22Rv1 (cell line): ENCODE results near the gene ZNF608.

Experiments used
- H3K27ac ChIP-seq: fragments of 450-650 bp; 2 replicates; pipeline ENCODE4 v1.5.1; 2017
- ZFX ChIP-seq: fragments of 450-650 bp; IDR thresholded peaks from 2 replicates; pipeline ENCODE4 v1.6.1; 2017; ENCODE audit warnings: antibody characterized with exemption, borderline replicate concordance
- TF ChIP-seq, protein P1 (sequence below): fragments of 450-650 bp; IDR thresholded peaks from 2 replicates; pipeline ENCODE4 v1.5.1; 2017; ENCODE audit warnings: mild to moderate bottlenecking

ZNF608 gene

DNA sequence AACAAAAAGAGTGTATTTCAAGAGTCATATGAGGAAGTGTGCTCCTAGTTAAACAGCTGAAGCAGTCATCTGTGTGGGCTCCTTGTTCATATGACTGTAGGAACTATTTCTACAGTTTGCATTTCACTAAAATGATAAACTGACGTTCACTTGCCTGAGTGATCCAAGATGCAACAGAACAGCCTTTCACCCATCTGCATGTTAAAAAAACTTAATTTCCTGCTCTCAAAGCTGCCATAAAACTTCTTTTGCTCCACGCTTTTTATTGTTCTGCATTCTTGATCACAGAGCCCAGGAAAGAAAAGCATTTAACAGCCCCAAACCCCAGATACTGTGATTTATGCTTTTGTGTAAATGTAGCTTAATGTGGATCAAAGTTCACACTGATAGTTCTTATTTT lies 43.9 kb downstream of the ZNF608 start:
- TF ChIP-seq ZFX: no peak
- TF ChIP-seq, protein P1, sequence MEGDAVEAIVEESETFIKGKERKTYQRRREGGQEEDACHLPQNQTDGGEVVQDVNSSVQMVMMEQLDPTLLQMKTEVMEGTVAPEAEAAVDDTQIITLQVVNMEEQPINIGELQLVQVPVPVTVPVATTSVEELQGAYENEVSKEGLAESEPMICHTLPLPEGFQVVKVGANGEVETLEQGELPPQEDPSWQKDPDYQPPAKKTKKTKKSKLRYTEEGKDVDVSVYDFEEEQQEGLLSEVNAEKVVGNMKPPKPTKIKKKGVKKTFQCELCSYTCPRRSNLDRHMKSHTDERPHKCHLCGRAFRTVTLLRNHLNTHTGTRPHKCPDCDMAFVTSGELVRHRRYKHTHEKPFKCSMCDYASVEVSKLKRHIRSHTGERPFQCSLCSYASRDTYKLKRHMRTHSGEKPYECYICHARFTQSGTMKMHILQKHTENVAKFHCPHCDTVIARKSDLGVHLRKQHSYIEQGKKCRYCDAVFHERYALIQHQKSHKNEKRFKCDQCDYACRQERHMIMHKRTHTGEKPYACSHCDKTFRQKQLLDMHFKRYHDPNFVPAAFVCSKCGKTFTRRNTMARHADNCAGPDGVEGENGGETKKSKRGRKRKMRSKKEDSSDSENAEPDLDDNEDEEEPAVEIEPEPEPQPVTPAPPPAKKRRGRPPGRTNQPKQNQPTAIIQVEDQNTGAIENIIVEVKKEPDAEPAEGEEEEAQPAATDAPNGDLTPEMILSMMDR: no peak
- H3K27ac ChIP-seq: no peak overlapping the region

DNA sequence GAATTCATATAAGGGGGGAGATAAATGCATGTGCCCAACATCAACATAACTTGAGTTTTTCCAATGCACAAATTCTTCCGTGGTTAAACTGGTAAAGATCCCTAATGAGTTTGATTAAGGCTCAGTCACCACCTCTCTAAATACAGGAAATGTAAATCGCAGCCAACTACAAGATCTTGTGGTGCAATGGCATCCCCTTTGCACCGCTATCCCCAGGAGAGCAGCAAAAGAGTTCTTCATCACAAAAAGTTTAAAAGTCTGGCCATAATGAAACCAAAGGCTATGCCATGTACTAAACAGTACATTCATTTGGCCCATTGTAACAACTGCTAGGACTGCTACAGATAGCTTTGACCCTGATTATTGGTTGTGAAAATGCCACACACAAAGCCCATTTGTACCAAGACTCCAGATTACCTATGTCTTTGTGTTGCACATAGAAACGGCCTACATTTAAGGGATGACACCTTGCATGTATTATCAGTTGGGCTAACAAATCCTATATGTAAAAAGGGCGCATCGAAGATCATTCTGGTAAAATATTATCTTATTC lies 44.5 kb downstream of the ZNF608 start:
- TF ChIP-seq, protein P1: no peak
- TF ChIP-seq ZFX: no peak
- no peak overlapping the region for H3K27ac ChIP-seq

DNA sequence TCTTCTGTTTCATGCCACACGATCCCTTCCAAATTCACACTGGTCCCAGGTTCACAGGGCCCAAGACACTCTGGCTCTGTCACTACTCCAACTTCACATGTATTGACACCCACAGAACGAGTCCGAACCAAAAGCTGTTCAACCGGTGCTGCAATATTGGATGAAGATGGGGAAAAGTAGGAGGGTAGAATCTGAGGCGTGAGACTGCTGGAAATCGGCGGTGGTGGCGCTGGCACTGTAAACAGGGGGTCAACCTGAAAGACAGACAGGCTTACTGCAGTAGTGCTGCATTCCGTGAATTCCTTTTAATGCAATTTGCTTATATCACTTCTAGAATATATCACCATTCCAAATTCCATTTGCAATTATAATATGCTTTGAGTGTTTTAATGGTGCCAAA lies 45.4 kb downstream of the ZNF608 start:
- TF ChIP-seq, protein P1: no peak
- no peak for TF ChIP-seq ZFX
- no peak overlapping the region for H3K27ac ChIP-seq

DNA sequence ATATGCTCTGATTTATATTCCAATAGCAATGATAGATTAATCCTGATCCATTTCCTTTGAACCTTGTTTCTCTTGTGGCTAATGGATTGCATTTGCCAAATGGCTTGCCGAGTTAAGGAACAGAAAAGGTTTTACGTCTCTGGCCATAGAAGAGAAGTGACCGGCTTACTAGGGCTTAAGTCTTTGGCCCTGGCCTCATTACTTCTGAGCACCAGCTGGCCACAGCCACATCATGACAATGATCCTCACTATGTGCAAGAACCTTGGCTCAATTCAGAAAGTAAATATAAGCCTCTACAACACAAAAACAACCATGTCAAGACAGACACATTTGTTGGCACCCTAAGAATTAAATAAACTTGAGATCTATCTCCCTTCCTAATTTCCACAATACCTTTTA lies 46.1 kb downstream of the ZNF608 start:
- H3K27ac ChIP-seq: no peak overlapping the region
- TF ChIP-seq ZFX: no peak
- TF ChIP-seq, protein P1: no peak

DNA sequence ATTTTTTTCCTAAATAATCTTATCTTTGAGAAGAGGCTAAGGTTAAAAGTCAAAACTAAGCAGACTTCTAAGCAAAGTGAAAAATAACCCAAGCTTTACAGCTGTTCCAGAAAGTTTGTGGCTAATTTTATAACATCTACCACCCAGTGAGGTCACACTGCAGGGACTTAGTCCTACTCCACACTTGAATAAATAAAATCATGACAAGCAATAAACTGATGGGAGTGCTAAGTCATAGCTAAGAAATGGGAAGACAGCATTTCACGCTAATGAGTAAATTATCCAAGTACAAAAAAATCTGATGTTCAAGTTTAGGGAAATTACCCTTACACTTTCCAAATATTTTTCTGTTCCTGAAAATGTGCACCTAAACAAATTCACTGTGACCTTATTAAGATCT lies 47.7 kb downstream of the ZNF608 start:
- TF ChIP-seq, protein P1: no peak
- no peak for TF ChIP-seq ZFX
- no peak overlapping the region for H3K27ac ChIP-seq

DNA sequence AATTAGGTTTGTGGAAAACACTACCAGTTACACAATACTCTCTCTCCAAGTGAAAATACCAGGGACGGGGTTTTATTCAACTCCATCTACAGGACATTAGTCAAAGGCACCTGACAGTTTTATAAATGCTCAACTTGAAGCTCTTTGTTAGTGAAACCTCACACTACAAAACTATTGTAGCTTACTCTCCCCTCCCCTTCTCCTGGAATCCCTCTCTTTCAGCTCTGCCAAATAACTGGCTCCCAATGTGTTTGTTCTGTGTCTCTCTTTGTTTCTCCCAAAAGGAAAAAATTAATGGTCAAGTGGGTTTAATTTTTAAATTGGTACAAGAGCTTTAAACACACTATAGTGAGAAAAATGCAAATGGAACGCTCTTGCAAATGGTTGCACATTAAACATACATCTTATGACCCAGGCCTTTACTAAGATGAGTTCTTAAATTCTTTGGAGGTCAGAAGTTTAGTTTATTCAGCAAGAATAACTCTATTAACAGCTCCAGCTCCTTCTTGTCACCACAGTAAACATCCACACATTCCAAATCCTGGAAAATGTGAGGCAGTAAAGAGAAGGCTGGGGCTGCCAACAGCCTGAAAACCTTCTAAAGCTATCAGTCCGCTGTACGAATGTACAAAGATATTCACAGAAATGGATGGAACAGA lies 48.4 kb downstream of the ZNF608 start:
- no peak overlapping the region for H3K27ac ChIP-seq
- TF ChIP-seq, protein P1: no peak

DNA sequence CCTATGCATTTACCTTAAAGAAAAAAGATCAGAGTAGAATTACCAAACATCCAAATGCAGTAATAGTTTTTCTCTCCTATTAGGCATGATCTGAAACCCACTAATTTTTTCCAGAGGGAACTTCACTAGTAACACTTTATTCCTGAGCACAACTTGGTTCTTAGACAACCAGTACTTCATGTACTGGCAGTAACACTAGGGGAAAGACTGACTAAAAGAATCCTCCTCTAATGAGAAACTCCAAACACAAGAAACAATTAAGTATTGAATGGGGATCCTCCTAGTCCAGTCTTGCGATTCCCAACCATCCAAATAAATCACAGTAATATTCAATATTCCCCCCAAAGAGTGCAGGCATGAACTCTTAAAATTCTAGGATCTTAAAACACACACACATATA lies 48.9 kb downstream of the ZNF608 start:
- TF ChIP-seq, protein P1: no peak
- no peak for TF ChIP-seq ZFX
- H3K27ac ChIP-seq: no peak overlapping the region
